NCI-H1417 treated with DMSO at 0.1 percent for 48 hours (cell line): ENCODE results near the gene NCKAP5.

ENCODE experiments used
- DNase-seq: peaks from one replicate; lab custom pipeline; 2025; lab: John Stamatoyannopoulos, UW

NCKAP5 gene

DNA sequence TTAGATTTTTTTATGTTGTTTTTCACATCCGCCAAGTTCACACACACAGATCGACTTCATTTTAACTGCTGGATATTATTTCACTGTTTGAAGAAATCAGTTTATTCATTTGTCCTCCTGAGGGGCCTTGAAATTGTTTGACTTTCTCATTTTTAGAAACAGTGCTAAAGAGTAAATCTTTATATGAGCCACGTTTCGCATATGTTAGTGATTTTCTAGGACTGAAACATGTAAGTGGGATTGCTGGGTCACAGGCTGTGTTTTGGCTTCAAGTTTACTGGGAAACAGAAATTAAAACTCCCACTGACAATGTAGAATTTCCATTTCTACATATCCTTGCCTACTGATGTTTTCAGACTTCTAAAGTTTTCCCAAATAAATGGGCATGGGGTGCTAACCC is 363.8 kb downstream of the NCKAP5 start:
- DNase-seq, result no peak

DNA sequence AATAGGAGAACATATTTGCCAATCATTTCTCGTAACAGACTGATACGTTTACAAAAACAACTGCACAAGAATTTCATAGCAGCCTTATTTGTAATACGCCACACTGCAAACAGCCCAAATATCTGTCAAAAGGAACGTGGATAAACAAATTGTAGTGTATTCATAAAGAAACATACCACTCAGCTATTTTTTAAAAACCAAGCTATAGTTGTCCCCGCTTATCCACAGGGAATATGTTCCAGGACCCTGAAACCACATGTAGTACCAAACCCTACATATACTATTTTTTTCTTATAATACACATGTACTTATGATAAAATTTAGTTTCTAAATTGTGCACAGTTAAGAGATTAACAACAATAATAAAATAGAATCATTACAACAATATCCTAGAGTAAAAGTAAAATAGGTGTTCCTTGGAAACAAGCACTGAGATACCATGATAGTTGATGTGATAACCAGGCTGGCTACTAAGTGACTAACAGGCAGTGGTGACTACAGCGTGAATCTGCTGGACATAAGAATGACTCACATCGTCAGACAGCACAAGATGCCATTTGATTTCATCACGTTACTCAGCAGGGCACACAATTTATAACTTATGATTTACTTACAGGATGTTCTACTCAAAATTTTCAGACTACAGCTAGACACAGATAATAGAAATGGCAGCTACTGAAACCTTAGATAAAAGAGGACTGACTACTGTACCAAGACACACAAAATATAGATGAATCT is 367.4 kb downstream of the NCKAP5 start:
- no peak for DNase-seq

DNA sequence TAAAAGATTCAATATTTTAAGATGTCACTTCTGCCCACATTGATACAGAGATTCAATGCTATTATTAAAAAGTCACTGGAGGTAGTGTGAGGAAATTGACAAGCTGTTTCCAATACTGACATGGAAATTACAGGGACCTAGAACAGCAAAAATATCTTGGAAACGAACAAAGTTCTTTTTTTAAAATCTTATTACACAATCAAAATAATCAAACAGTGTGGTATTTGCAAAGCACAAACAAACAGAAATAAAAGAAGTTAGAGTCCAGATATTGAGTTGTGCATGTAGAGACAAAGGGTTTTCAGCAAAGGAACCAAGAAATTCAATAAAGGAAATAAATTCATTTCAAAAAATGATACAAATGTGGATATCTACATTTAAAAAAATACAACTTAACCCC is 369.6 kb downstream of the NCKAP5 start:
- DNase-seq, result no peak

DNA sequence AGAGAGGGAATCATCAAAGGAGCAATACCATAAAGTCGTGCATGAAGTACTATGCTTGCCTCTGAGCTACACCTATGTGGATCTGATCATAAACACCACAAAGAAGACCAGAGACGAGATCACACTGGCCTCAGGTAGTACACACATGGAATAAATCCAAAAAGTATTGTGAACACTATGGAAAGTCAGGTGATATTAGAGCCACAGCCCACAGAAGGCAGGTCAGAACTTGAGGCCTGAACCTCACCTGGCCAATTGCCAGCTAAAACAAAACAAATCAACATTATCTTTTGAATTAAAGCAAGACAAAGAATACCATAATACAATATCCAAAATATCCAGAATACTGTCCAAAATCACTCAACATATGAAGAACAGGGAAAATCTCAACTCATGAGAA is 371.1 kb downstream of the NCKAP5 start:
- no peak for DNase-seq

DNA sequence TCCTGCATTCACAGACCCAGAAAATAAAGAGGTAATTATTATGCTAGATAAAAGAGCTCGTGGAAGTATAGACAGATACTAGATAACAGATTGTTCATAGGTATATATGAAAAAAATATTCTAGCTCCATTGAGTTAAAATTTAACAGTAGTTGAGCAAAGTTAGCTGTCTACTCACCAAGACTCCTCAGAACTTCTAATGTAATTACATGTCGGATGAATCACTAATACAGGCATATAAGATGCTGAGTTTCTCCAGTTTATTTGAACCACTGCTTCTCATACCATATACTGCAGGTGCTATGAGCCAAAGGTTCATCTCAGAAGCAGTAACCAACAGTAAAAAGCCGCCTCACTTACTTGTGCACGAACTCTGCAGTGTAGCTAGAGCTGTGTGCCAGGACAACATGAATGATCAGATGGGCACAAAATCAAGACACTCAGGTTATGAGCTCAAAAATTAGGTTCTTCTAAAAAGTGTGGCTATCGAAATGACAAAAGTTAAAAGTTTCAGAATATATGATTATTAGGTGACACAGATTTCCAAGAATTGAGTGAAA is 373.4 kb downstream of the NCKAP5 start:
- no peak for DNase-seq

DNA sequence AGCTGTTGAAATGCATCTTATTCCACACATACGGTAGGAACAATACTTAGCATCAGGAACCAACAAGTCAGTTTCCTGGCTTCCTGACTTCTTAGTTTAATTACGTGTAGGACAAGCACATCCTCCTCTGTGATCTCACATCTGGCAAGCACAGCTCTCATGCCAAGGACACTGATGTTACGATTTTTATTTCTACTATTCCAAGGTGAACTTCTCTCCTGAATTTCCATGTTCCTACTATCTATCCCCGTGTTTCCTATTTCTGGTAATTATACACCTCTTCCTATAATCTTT is 374.0 kb downstream of the NCKAP5 start:
- no peak for DNase-seq

DNA sequence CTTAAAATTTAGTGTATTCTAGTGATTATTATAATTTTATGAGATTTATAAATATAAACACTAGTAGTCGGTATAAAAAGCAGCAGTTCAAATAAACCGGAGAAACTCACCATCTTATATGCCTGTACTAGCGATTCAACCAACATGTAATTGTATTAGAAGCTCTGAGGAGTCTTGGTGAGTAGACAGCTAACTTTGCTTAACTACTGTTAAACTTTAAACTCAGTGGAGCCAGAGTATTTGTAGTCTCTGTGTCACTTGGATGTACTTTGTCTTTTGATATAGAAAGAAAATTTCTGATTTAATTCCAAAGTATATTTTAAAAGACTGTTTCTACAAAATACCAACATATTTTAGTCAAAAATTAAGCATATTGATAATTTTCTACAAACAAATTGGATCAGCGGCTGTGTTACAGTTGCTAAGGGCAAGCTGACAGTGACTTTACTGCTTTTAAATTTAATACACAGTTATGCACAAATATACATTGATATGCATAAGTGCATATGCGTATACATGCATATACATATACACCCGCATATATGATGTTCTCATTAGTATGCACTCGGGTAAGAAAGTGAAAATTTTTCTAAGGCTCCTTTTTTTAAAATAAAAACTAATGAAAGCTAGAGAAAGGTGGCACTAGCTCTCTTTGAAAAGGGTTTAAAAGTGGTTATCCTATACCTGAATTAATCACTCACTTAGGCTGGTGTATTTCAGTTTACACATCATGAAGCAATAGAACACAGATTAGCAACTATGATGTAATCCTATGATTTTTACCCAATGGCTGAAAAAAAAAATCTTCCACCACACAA is 374.5 kb downstream of the NCKAP5 start:
- DNase-seq, result no peak

DNA sequence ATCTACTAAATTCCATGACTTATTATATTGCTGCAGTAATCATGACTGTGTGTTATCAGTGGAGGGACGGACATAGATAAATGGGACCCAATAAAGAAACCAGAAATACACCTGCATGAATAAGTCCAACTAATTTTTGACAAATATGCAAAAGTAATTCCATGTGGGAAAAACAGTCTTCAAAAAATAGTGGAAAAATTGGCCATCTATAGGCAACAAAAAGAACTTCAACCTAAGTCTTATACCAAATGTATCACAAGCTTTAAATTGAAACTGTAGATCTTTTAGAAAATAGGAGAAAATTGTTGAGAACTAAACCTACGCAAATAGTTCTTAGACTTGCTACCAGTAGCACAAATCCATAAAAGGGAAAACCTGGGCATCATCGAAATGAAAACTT is 376.2 kb downstream of the NCKAP5 start:
- DNase-seq, result no peak

DNA sequence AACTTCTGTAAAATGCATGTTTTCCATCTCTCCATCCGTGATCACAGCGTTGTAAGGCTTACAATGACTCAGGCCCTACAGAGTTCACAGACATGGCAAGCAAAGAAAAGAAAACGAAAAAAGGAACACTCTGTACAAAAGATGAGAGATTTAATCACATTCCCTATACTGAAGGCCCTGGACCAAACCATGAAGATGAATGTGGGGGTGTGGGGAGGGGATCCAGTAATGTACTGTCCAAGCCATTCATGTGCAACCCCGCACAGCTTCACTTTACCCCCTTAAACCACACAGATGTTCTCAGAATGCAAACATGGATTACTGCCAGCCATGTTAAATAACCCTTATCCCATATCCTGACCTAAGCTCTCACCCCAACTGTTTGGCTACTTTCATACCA is 391.1 kb downstream of the NCKAP5 start:
- DNase-seq, result no peak

DNA sequence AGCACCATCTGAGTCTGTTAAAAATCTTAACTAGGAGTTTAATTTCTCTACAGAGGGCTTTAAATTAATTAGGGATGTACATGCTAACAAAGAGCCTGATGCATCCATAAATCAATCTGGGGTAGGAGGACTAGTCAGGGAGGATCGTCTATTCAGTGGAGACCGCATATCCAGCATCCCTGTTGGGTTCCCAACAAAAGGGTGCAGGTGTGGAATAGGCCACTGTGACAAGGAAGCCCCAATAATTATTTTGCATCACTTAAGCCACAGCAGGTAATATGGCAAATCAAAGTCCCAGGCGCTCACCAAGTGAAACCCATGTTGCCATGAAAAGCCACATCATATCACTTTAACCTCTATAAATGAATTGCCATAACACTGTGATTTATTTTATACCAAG is 392.3 kb downstream of the NCKAP5 start:
- DNase-seq, result no peak

DNA sequence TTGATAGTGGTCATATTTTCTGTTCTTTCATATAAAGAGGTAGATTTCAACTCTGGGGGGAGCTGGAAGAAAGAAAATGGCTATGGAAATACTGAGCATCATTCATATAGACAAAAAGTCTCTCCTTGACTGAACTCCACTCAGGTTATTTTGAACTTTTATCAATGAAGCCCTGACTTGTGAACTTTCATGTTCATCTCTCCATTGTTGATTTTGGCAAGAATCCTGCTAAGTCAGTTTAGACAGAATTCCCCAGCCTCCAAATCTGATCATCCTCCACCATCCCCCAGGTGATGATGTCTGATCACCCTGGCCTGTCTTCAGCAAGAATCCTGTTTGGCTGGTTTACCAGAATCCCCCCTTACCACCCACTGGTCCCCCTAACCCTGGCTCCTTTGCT is 395.0 kb downstream of the NCKAP5 start:
- DNase-seq, result no peak

DNA sequence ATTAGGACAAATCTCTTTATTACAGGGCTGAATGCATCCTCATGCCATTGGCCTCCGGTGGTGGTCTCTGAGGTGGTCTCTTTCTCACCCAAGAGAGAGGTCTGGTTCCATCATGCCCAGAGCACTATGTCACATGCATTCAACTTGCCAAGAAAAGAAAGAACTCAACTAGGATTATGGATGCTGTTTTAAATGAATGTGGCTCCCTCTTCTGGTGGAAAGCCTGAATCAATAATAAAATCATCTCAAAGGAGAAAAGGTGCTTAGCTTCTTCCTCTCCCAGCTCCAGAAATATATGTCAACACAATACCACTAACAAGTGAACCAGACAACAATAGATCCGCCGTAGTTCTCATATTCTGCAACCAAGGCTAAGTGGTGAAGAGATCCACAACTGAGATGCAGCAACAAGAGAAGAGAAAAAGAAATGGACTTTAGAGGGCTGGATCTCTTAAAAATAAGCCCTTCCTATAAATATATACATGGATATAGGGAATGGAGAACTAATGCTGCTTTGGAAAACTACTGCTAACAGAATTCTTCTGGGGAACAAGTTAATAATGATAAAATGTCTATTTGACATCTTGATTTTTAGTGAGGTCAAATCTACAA is 396.8 kb downstream of the NCKAP5 start:
- no peak for DNase-seq

DNA sequence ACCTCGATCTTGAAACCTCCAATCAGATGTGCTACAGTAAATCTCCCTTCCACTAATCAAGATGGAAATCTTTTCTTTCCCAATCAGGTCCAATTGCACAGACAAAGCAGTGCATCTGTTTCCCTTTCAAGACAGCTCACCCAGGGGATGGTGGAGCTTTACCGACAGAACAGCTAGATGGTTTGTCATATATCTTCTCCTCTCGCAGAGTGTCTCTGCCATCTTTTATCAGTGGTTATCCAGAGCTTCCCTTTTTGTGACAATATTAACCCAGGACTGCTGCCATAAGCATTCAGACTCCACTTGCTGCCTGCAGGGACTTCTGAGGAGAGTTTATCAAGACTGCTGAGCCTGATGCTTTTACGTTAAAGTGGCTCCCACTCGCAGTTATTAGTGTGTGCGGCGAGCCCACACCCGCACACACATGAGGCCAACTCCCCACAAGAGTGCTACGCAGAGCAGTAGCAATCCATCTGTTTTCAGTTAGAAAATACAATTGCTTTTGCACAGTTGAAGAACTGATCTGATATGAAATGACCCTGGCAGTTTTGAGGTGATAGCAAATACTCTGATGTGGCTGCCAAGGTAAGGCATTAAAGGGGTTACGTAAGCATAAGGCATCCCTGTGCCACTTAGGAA is 398.9 kb downstream of the NCKAP5 start:
- DNase-seq, result no peak

DNA sequence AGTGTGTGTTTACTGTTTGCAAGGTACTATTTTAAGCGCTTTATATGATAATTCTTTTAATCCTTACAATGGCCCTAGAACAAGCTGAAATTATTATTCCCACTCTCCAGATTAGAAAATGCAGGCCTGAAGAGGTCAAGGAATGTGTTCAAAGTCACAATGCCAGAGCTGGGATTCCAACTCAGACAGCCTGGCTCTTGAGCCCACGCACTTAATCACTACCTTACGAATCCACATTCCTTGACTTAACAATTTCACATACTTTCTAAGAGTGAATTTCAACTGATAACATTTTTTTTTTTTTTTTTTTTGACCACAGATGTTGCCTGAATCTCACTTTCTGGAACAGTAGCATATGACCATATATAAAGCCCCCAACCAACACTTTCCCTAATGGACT is 400.3 kb downstream of the NCKAP5 start:
- DNase-seq, result no peak

DNA sequence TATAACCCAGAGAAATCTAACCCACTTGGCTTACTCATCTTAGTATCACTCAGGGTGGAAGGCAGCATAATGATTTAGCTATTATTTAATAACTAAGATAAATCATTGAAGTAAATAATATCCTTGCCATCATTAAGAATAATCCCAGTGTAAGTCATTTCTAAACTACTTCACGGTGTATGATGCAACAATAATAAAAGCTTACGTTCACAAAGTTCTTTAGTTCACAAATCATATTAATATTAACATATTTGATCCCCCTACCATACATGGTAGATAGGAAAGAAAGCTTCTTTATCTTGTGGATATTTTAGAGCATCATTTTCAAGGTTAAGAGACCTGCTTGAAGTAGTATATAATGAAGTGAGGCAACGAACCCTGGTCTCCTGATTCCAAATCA is 401.0 kb downstream of the NCKAP5 start:
- DNase-seq, result no peak

DNA sequence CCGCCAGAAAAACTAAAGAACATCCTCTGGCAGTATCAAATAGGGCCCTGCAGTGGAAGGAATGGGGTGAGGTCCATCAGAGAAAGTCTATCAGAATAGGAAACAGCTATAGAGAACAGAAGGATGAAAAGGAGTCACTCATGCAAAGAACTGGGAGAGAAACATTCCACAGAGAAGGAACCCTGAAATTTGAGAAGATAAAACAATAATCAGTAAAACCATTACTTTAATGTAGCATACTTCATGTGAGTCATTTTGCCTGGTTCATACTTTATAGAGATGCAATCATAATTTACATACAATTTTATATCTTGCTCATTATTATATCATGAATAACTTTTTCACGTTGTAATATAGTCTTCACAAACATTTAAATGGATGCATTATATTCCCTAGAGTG is 402.2 kb downstream of the NCKAP5 start:
- DNase-seq, result no peak

DNA sequence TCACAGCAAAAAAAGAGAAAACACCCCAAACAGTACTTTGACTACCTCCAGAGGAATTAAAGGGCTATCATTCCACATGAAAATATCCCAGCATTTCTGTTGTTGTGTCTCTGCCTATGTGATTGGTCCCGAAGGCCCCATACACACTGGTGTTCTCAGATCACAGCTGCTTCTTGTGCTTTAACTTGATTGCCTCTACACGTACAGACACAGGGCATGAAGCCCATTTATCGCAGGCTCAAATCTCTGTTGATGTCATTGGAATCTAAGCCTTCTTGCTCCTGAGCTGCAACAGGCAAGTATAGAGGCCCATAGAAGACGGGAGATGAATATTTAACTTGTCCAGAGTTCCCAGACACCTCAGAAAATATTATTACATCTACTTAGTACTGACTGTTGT is 405.2 kb downstream of the NCKAP5 start:
- DNase-seq, result no peak

DNA sequence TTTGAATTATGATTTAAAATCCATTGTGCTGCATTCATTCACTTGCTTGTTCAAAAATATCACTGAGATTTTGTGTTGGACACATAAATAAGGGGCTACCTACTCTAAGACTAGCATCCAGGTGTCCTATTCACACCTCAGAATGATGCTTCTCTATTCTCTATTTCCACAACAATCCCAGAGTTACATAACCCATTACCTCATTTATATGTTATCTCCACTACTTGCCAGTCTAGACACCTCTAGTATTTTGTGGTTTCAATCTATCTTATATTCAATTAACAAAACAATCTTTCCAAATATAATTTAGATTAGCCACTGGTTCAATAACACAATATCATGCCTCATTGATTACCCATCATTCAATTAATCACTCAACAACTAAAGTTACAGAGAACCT is 409.8 kb downstream of the NCKAP5 start:
- no peak for DNase-seq

DNA sequence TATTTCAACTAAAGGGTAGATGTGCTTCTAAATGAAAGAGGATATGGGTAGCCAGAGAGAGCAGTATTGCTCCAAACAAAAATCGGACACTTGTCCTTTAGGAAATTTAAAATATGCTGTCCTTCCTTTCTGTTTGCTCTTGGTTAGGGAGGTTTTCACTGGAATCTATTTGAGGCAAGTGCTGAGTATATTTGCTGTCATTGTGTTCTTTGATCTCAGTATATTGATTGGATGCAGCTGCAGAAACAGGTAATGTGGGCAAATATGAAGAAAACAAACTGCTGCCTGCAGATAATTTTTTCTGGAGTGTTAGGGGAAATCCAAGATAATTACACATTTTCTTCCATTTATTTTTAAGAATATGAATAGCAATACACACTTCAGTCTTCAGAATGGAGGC is 410.2 kb downstream of the NCKAP5 start:
- no peak for DNase-seq

DNA sequence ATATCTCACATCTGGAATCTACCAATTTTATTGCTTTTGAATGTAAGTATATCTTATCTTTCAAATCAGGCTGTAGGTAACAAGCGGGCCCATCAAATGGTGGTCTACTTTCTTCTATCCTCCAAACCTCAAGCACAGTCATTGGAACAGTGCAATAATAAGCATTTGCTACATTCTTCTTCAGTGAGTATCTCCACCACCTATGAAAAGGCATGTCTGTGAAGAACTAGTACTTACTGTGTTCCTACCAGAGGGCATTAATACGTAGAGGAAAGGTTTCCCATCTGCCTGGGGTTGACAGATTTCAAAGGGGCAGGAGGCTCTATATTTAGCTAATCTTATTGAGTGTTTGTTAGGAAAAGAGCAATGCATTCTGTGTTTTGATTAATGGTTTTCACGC is 411.1 kb downstream of the NCKAP5 start:
- DNase-seq, result no peak

DNA sequence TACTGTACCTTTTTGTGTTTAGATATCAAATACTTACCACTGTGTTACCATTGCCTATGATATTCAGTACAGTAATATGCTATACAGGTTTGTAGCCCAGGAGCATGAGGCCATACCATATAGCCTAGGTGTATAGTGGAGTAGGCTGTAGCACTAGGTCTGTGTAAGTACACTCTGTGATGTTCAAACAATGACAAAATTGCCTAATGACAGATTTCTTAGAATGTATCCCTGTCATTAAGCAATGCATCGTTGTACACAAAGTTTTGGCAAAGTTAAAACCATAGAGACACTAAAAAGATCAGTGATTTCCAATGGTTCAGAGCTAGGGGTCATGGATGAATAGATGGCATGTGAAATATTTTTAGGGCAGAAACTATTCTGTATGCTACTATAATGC is 415.5 kb downstream of the NCKAP5 start:
- no peak for DNase-seq

DNA sequence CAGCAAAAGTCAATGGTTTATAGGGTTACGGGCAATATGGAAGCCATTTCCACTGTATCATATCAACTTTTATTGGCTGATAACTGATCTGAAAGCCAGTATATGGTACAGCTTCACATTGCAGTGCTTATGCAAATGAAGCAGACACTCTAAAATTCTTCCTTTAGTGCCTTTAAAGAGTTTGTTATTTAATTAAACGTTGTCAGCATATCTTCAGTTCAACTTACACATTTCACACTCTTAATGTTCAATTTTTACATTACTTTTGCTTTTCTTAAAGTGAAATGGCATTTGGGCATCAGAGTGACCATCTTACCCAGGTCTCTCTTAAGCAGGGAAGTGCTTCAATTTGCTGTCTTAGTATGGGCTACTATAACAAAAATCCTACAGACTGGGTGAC is 420.1 kb downstream of the NCKAP5 start:
- no peak for DNase-seq

DNA sequence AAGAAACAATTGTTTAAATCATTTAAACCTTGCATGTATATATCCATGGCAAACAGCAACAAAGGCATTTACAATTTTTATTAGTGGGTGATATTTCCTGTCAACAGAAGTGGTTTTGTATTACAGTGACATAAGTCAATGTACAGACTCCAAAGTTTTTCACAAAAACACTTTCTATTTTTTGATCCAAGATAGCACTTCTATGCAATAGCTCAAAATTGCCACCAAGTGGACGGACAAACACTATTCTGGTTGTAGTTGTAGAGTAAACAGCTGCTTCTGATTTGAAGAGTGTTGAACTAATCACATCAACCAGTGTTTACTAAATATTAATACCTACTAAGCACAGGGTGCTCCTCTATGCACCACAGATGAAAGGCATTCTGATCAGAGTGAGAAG is 421.4 kb downstream of the NCKAP5 start:
- no peak for DNase-seq
